Adipocyte (in vitro differentiated cells): ENCODE measurements around the gene PGS1.

ENCODE experiments used
- DNase-seq: peaks from one replicate; pipeline ENCODE4 v3.0.0-alpha.2; 2015; ENCODE audit warnings: low read depth
- H3K27me3 ChIP-seq: replicated peaks from 2 replicates; pipeline ENCODE4 v1.7.0; 2013; ENCODE audit warnings: mild to moderate bottlenecking, low read length, moderate library complexity; ENCODE audit not compliant: control insufficient read depth, insufficient read depth
- H3K36me3 ChIP-seq: 2 replicates; pipeline ENCODE4 v1.7.0; 2013; ENCODE audit warnings: low read length, mild to moderate bottlenecking, moderate library complexity; ENCODE audit not compliant: control insufficient read depth, insufficient read depth, severe bottlenecking
- H3K4me1 ChIP-seq: 2 replicates; pipeline ENCODE4 v1.7.0; 2013; ENCODE audit warnings: mild to moderate bottlenecking, low read length, moderate library complexity; ENCODE audit not compliant: control insufficient read depth, insufficient read depth
- H3K4me3 ChIP-seq: 2 replicates; pipeline ENCODE4 v1.7.0; 2013; ENCODE audit warnings: mild to moderate bottlenecking, low read length, moderate library complexity
- H3K9ac ChIP-seq: 2 replicates; pipeline ENCODE4 v1.7.0; 2013; ENCODE audit warnings: mild to moderate bottlenecking, low read length, moderate library complexity
- H3K9me3 ChIP-seq: 2 replicates; pipeline ENCODE4 v1.7.0; 2013; ENCODE audit warnings: mild to moderate bottlenecking, low read length, moderate library complexity; ENCODE audit not compliant: control insufficient read depth

Gene PGS1

GRCh38 chr17:78435330-78436005 lies 57.0 kb downstream of the PGS1 start:
- peaks cover 12% of the 10 kb centered on the region for H3K27me3 ChIP-seq
- H3K4me1 ChIP-seq, result peaks cover 8% of the 10 kb centered on the region
- H3K36me3 ChIP-seq, result no peaks in the 10 kb centered on the region
- no peaks in the 10 kb centered on the region for H3K9me3 ChIP-seq
- no peak for DNase-seq
- H3K9ac ChIP-seq, result no peak overlapping the region
- no peak overlapping the region for H3K4me3 ChIP-seq

- Histone ChIP-seq H3K9me3 (no peaks in the 10 kb centered on the region), H3K36me3 (no peaks in the 10 kb centered on the region), H3K9ac (no peak overlapping the region), H3K4me3 (no peak overlapping the region), H3K4me1 (peaks cover 5% of the 10 kb centered on the region), H3K27me3 (peaks cover 16% of the 10 kb centered on the region)
- no peak for DNase-seq
Observed at GRCh38 chr17:78437508-78438169, 59.2 kb downstream of the PGS1 start.

- no peaks in the 10 kb centered on the region for H3K36me3 ChIP-seq
- no peaks in the 10 kb centered on the region for H3K9me3 ChIP-seq
- H3K4me3 ChIP-seq, result no peak overlapping the region
- H3K4me1 ChIP-seq, result peaks cover 11% of the 10 kb centered on the region
- no peak for DNase-seq
- H3K27me3 ChIP-seq, result peaks cover 16% of the 10 kb centered on the region
- H3K9ac ChIP-seq, result no peak overlapping the region
Observed at GRCh38 chr17:78438271-78438691, 59.8 kb downstream of the PGS1 start.

DNA sequence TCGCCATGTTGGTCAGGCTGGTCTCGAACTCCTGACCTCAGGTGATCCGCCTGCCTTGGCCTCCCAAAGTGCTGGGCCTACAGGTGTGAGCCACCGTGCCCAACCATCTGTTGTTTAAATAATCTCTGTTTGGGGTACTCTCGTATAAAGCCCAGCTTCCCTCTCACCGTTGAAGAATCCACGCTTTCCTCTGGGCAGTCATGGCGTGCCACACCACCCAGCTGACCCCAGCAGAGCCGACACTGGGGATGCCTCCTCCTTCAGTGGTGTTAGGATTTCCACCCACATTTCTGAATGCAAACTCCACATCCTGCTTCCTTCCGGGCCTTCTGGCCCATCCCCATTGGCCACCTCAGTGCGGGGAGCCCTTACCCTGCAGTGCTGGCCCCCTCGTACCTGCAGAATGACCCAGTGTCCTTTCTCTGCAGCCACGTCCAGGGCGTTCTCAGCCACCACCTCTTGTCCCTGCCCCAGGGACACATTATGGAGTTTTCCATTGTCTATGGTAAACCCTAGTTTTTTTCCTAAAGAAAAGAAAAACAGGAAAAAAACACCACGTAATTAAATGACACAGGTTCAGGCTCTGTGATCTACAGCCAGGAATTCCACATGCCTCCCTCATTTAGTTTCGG lies 60.4 kb downstream of the PGS1 start:
- Histone ChIP-seq H3K27me3 (peaks cover 18% of the 10 kb centered on the region), H3K4me3 (no peak overlapping the region), H3K9me3 (no peaks in the 10 kb centered on the region), H3K4me1 (peaks cover 13% of the 10 kb centered on the region), H3K9ac (no peak overlapping the region), H3K36me3 (no peaks in the 10 kb centered on the region)
- DNase-seq, result no peak

DNA sequence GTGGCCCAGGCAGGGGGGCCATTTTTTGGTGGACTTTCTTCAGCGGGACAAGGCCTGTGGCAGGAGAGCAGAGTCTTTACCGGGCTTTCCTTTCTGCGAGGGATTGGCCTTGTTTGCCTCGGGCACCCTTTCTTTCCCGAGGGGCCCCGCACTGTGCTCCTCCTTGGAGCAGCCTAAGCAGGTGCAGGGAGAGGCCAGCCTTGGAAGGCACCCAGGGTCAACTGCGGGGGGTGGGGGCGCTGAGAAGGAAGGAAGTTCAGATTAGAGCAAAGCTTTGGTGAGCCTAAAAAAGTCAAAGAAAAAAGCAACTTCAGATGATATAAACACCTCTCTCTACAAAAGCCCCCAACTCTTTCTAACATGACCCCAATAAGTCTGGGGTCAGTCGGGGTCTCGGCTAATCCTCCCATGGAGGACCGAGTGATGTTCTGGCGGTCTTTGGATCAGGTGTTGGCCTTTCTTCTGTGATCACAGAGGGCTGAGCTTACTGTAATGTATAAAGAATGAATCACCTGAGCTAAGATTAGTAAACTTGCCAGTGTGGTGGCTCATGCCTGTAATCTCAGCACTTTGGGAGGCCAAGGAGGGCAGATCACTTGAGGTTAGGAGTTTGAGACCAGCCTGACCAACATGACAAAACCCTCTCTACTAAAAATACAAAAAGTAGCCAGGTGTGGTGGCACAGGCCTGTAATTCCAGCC lies 63.0 kb downstream of the PGS1 start:
- H3K9ac ChIP-seq, result no peak overlapping the region
- peaks cover 13% of the 10 kb centered on the region for H3K4me1 ChIP-seq
- no peak for DNase-seq
- H3K36me3 ChIP-seq, result no peaks in the 10 kb centered on the region
- H3K4me3 ChIP-seq, result no peak overlapping the region
- H3K9me3 ChIP-seq, result no peaks in the 10 kb centered on the region
- H3K27me3 ChIP-seq, result peaks cover 24% of the 10 kb centered on the region

DNA sequence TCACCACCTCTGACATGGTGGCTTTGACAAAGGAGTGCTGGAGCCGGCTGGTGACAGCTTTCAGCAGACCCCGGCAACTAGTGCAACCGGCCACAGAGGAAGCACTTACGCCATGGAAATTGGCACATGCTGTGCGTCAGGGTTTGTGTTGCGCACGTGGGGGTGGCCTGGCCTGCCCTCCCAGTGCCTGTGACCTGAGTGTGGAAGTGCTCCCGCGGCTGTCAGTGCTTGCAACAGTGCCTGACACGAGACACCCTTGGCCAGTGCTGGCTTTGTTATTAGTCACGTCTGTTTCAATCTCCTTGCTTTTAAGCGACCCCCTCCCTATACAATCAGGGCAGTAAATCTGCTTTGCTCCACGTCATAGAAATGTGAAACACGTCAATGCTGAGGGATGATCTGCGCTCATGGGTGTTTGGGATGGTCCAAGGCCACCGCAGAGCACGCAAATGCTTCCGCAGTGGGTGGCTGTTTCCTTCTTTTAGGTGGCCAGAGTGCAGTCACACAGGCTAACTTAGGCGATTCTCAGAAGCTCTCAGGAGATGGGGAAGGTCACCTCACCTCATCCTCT lies 64.3 kb downstream of the PGS1 start:
- Histone ChIP-seq H3K9ac (no peak overlapping the region), H3K36me3 (no peaks in the 10 kb centered on the region), H3K4me1 (peaks cover 13% of the 10 kb centered on the region), H3K27me3 (peaks cover 19% of the 10 kb centered on the region), H3K9me3 (no peaks in the 10 kb centered on the region), H3K4me3 (no peak overlapping the region)
- no peak for DNase-seq

GRCh38 chr17:78444392-78444791 lies 65.9 kb downstream of the PGS1 start:
- no peak for DNase-seq
- peaks cover 3% of the 10 kb centered on the region for H3K9me3 ChIP-seq
- peaks cover 15% of the 10 kb centered on the region for H3K4me1 ChIP-seq
- H3K36me3 ChIP-seq, result no peaks in the 10 kb centered on the region
- H3K27me3 ChIP-seq, result peaks cover 18% of the 10 kb centered on the region
- H3K9ac ChIP-seq, result no peak overlapping the region
- H3K4me3 ChIP-seq, result no peak overlapping the region

- no peak overlapping the region for H3K4me3 ChIP-seq
- DNase-seq, result no peak
Observed at GRCh38 chr17:78446833-78447232, 68.4 kb downstream of the PGS1 start.

GRCh38 chr17:78448356-78448993 lies 70.0 kb downstream of the PGS1 start:
- H3K4me3 ChIP-seq, result no peak overlapping the region
- H3K9ac ChIP-seq, result no peak overlapping the region
- H3K4me1 ChIP-seq, result peaks cover 2% of the 10 kb centered on the region
- H3K36me3 ChIP-seq, result no peaks in the 10 kb centered on the region
- H3K27me3 ChIP-seq, result peaks cover 52% of the 10 kb centered on the region
- H3K9me3 ChIP-seq, result peaks cover 3% of the 10 kb centered on the region
- DNase-seq, result no peak

More at GRCh38 chr17:78446833-78447232, 68.4 kb downstream of the PGS1 start:
- H3K27me3 ChIP-seq, result peaks cover 42% of the 10 kb centered on the region
- H3K36me3 ChIP-seq, result no peaks in the 10 kb centered on the region
- peaks cover 15% of the 10 kb centered on the region for H3K4me1 ChIP-seq
- H3K9me3 ChIP-seq, result peaks cover 3% of the 10 kb centered on the region
- H3K9ac ChIP-seq, result no peak overlapping the region

DNA sequence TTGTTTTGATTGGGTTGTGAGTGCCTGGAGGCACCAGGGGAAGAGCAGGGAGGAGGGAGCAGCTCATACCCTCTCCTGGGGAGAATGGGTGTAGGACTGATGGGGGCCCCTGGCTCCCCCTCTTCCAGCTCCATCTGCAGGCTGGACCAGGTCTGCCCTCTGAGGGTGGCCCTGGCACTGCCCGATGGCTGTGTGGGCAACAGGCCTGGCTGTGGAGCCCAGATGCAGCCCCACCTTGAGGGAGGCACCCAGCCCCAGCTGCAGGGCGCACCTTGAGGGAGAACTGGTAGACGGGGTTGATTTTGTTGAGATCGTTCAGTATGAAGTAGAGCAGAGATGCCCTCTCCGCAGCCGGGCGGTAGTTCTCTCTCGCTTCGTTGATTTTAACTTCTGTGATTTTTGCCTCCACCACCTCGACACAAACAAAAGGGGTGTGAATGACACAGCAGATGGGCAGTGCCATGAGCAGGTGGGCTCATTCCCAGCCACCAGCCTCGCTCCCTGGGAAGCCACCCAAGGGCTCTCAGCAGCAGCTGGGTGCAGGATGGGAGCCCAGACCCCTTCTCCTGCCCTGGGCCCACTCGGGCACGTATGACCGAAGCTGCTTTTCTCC lies 71.6 kb downstream of the PGS1 start:
- Histone ChIP-seq H3K9ac (no peak overlapping the region), H3K4me1 (peaks cover 2% of the 10 kb centered on the region), H3K4me3 (no peak overlapping the region), H3K9me3 (peaks cover 3% of the 10 kb centered on the region), H3K27me3 (peaks cover 43% of the 10 kb centered on the region), H3K36me3 (no peaks in the 10 kb centered on the region)
- no peak for DNase-seq
